ENCODE data around the gene MNT. TPM values are rescaled to one million over a fixed set of nuclear protein-coding genes. Genes with fewer than 3 reads are reported as not detected.

Gene MNT
- polyA plus RNA-seq, 2 of the 4 experiments (the other 2 are of a cell fraction): 4.5 to 25.9 TPM

- no peak for TF ChIP-seq PBX3 (IDR thresholded peaks at IDR 0.05)
- no peak for TF ChIP-seq HOXB13 (CRISPR knock-in tag; IDR thresholded peaks at IDR 0.05; ENCODE audit: low read depth)
- no peak for TF ChIP-seq KDM1A (IDR thresholded peaks at IDR 0.05; ENCODE audit: low read depth)
- no peak for TF ChIP-seq ATOH8 (CRISPR knock-in tag; IDR thresholded peaks at IDR 0.05; ENCODE audit: low read depth)
- no peak for TF ChIP-seq ESRRA (IDR thresholded peaks at IDR 0.05; ENCODE audit: borderline replicate concordance, low read length)
- TF ChIP-seq, protein P1, sequence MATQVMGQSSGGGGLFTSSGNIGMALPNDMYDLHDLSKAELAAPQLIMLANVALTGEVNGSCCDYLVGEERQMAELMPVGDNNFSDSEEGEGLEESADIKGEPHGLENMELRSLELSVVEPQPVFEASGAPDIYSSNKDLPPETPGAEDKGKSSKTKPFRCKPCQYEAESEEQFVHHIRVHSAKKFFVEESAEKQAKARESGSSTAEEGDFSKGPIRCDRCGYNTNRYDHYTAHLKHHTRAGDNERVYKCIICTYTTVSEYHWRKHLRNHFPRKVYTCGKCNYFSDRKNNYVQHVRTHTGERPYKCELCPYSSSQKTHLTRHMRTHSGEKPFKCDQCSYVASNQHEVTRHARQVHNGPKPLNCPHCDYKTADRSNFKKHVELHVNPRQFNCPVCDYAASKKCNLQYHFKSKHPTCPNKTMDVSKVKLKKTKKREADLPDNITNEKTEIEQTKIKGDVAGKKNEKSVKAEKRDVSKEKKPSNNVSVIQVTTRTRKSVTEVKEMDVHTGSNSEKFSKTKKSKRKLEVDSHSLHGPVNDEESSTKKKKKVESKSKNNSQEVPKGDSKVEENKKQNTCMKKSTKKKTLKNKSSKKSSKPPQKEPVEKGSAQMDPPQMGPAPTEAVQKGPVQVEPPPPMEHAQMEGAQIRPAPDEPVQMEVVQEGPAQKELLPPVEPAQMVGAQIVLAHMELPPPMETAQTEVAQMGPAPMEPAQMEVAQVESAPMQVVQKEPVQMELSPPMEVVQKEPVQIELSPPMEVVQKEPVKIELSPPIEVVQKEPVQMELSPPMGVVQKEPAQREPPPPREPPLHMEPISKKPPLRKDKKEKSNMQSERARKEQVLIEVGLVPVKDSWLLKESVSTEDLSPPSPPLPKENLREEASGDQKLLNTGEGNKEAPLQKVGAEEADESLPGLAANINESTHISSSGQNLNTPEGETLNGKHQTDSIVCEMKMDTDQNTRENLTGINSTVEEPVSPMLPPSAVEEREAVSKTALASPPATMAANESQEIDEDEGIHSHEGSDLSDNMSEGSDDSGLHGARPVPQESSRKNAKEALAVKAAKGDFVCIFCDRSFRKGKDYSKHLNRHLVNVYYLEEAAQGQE (IDR thresholded peaks at IDR 0.05): no peak
- no peak for TF ChIP-seq HMGXB4 (CRISPR knock-in tag; IDR thresholded peaks at IDR 0.05; ENCODE audit: borderline replicate concordance)
- no peak for TF ChIP-seq EP300 (IDR thresholded peaks at IDR 0.05)
- no peak for TF ChIP-seq HDAC2 (IDR thresholded peaks at IDR 0.05)
- no peak for TF ChIP-seq FOXS1 (CRISPR knock-in tag; IDR thresholded peaks at IDR 0.05)
- no peak for TF ChIP-seq ZC3H11A (IDR thresholded peaks at IDR 0.05)
- TF ChIP-seq RARB (CRISPR knock-in tag; IDR thresholded peaks at IDR 0.05): no peak
- no peak for TF ChIP-seq EHMT2 (IDR thresholded peaks at IDR 0.05; ENCODE audit: low read depth)
- ATAC-seq: no peak
- DNase-seq (ENCODE audit: low read depth in 1 of 2, low spot score in 1 of 2): no peak
- Histone ChIP-seq H3K4me3 (no peak overlapping the region), H3K4me2 (no peak overlapping the region), H3K27ac (no peak overlapping the region), H3K9me3 (no peaks in the 10 kb centered on the region), H3K4me1 (peaks cover 5% of the 10 kb centered on the region)
- no peak for FAIRE-seq
- 86% methylated on average over 12 of the region's 12 CpGs for WGBS (ENCODE audit: missing lambda C conversion rate)
- ChIA-PET POLR2A (no interaction called here), CTCF (interaction anchor here (0.7 to 15.8 kb wide), 5 partner anchors 15 to 69 kb away, joined by 3 to 255 read pairs (median 9); no protein-coding TSS in a partner anchor)
These were observed 36.1 kb downstream of the MNT start for GRCh38 chr17:2364763-2365116.

DNA sequence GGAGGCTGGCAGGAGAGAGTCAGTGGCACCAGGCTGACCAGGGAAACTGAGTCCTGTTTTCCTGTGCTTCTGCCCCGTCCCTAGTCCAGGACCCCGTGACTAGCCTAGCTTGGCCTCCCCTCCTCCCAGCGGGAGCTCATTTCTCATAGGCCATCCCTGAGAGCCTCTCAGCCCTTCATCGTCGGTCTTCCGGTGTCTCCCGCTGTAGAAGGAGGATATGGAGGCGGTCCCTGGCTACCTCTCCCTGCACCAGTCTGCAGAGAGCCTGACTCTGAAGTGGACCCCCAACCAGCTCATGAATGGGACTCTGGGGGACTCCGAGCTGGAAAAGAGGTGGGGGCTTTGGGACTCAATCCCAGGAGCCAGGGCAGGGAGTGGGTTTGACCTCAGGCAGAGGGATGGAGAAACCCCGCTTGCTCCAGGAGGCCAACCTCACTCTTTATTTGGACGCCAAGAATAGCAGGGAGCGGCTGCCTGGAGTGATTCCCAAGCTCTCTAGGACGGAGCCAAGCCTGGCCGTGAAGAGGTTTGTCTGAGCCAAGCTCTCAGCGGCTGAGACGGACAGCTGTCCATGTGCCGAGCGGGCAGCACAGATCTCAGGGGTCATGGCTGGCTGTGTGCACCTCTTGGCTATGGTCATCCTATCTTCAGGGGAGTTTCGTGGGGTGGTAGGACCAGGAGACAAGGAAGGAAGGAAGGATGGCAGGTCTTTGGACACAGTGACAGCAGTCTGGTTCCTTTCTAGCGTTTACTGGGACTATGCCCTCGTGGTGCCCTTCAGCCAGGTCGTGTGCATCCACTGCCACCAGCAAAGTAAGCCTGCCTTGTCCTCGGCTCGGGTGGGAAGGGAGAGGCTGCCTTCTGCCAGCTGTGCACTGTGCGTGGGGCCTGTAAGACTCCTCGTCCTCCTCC, 36.8 kb downstream of the MNT start:
- Histone ChIP-seq H3K9me3 (no peaks in the 10 kb centered on the region), H3K4me1 (peaks cover 11% of the 10 kb centered on the region), H3K27ac (no peak overlapping the region), H3K4me3 (no peak overlapping the region), H3K4me2 (no peak overlapping the region)
- POLR2A ChIA-PET: no interaction called here
- CTCF ChIA-PET: interaction anchor here (0.9 to 15.8 kb wide), 5 partner anchors 16 to 311 kb away, joined by 3 to 255 read pairs (median 9); no protein-coding TSS in a partner anchor
- TF ChIP-seq HEYL (CRISPR knock-in tag; IDR thresholded peaks at IDR 0.05): no peak
- TF ChIP-seq HOXB13 (CRISPR knock-in tag; IDR thresholded peaks at IDR 0.05; ENCODE audit: low read depth): no peak
- TF ChIP-seq POLR2AphosphoS2 (conservative IDR thresholded peaks at IDR 0.05; ENCODE audit: low read length): no peak
- no peak for TF ChIP-seq HDAC2 (IDR thresholded peaks at IDR 0.05)
- no peak for TF ChIP-seq ESRRA (IDR thresholded peaks at IDR 0.05; ENCODE audit: borderline replicate concordance, low read length)
- no peak for TF ChIP-seq RARB (CRISPR knock-in tag; IDR thresholded peaks at IDR 0.05)
- ATAC-seq (no peak), FAIRE-seq (no peak), DNase-seq (ENCODE audit: low read depth in 1 of 2, low spot score in 1 of 2) (no peak)
- WGBS (ENCODE audit: missing lambda C conversion rate): 87% methylated on average over 26 of the region's 26 CpGs
